ENCODE data around the gene LRRC59.
A peak's percentile ranks its signal among the peaks of the same experiment; 100 is the strongest.

LRRC59 gene

GRCh38 chr17:50386510-50386909, 10.8 kb downstream of the LRRC59 start:
- peak; percentile 85 for DNase-seq (ENCODE audit: low read depth)

GRCh38 chr17:50382931-50383330, 14.4 kb downstream of the LRRC59 start:
- DNase-seq (ENCODE audit: low read depth), result no peak

GRCh38 chr17:50381920-50382319, 15.4 kb downstream of the LRRC59 start:
- DNase-seq (ENCODE audit: low read depth), result peak; percentile 56

- DNase-seq (ENCODE audit: low read depth), result no peak
Observed at GRCh38 chr17:50381260-50381815, 16.0 kb downstream of the LRRC59 start.

- DNase-seq (ENCODE audit: low read depth), result no peak
Observed at GRCh38 chr17:50380369-50381259, 16.7 kb downstream of the LRRC59 start.

- DNase-seq (ENCODE audit: low read depth), result no peak
Observed at GRCh38 chr17:50379351-50380132, 17.8 kb downstream of the LRRC59 start.

- DNase-seq (ENCODE audit: low read depth), result no peak
Observed at GRCh38 chr17:50375858-50376538, 21.3 kb downstream of the LRRC59 start.

GRCh38 chr17:50373705-50374104, 23.6 kb downstream of the LRRC59 start:
- DNase-seq (ENCODE audit: low read depth), result no peak

- peak; percentile 74 for DNase-seq (ENCODE audit: low read depth)
Observed at GRCh38 chr17:50372758-50373556, 24.4 kb downstream of the LRRC59 start, which contains the start of the genes EME1 and MRPL27. TSS of gene EME1 (plus strand) at chr17:50373229. CDS start at chr17:50375209, 1,980 bp downstream. TSS of gene MRPL27 (minus strand) at chr17:50373184. CDS start at chr17:50373170, 14 bp downstream.

GRCh38 chr17:50372222-50372757, 25.0 kb downstream of the LRRC59 start:
- no peak for DNase-seq (ENCODE audit: low read depth)

- no peak for DNase-seq (ENCODE audit: low read depth)
Observed at GRCh38 chr17:50371526-50371925, 25.8 kb downstream of the LRRC59 start.

- no peak for DNase-seq (ENCODE audit: low read depth)
Observed at GRCh38 chr17:50370052-50370451, 27.3 kb downstream of the LRRC59 start.

- no peak for DNase-seq (ENCODE audit: low read depth)
Observed at GRCh38 chr17:50367401-50367800, 29.9 kb downstream of the LRRC59 start.

GRCh38 chr17:50365649-50366393, 31.5 kb downstream of the LRRC59 start:
- DNase-seq (ENCODE audit: low read depth), result no peak

GRCh38 chr17:50365165-50365564, 32.2 kb downstream of the LRRC59 start:
- no peak for DNase-seq (ENCODE audit: low read depth)

GRCh38 chr17:50364715-50365114, 32.6 kb downstream of the LRRC59 start:
- DNase-seq (ENCODE audit: low read depth), result no peak

- no peak for DNase-seq (ENCODE audit: low read depth)
Observed at GRCh38 chr17:50364061-50364458, 33.3 kb downstream of the LRRC59 start.

- no peak for DNase-seq (ENCODE audit: low read depth)
Observed at GRCh38 chr17:50363217-50364060, 33.9 kb downstream of the LRRC59 start.

- no peak for DNase-seq (ENCODE audit: low read depth)
Observed at GRCh38 chr17:50362661-50363060, 34.7 kb downstream of the LRRC59 start.

All from fibroblast of gingiva (primary cell).